Liver (tissue), 9 donors: ENCODE results near the gene EXOC2. TPM values are rescaled to one million over a fixed set of nuclear protein-coding genes. Genes with fewer than 3 reads are reported as not detected.

ENCODE experiments used
- DNase-seq: peaks from one replicate; pipeline ENCODE4 v3.0.0-alpha.2; 2017; ENCODE audit warnings: low spot score
- H3K27ac ChIP-seq, 2 donors: one replicate each; pipeline ENCODE4 v1.7.0; 2013; ENCODE audit warnings: inconsistent platforms in 2 of 2, low read length in 2 of 2, control low read depth in 1 of 2, low read depth in 1 of 2, mild to moderate bottlenecking in 1 of 2
- H3K27me3 ChIP-seq, 4 donors: one replicate each; pipeline versions ENCODE4 v1.6.1 to v1.7.0; 2013; ENCODE audit warnings: low read length in 3 of 4, inconsistent platforms in 1 of 4, mild to moderate bottlenecking in 1 of 4, moderate library complexity in 1 of 4; ENCODE audit not compliant: control insufficient read depth in 4 of 4, insufficient read depth in 4 of 4
- H3K36me3 ChIP-seq, 4 donors: one replicate each; pipeline versions ENCODE4 v1.6.1 to v1.7.0; 2013; ENCODE audit warnings: low read length in 3 of 4, mild to moderate bottlenecking in 3 of 4, low read depth in 1 of 4, moderate library complexity in 1 of 4; ENCODE audit not compliant: control insufficient read depth in 4 of 4, insufficient read depth in 3 of 4
- H3K4me1 ChIP-seq, 4 donors: one replicate each; pipeline versions ENCODE4 v1.6.1 to v1.7.0; 2013; ENCODE audit warnings: low read length in 3 of 4, mild to moderate bottlenecking in 3 of 4, moderate library complexity in 1 of 4; ENCODE audit not compliant: control insufficient read depth in 4 of 4, insufficient read depth in 4 of 4
- H3K4me3 ChIP-seq, 3 donors: one replicate each; pipeline versions ENCODE4 v1.6.1 to v1.7.0; 2013; ENCODE audit warnings: low read length in 3 of 3, control low read depth in 1 of 3, low read depth in 1 of 3, mild to moderate bottlenecking in 1 of 3
- H3K9ac ChIP-seq, 2 donors: one replicate each; pipeline ENCODE4 v1.7.0; 2013; ENCODE audit warnings: low read length in 2 of 2, mild to moderate bottlenecking in 2 of 2, moderate library complexity in 2 of 2, control low read depth in 1 of 2, low read depth in 1 of 2
- H3K9me3 ChIP-seq, 4 donors: one replicate each; pipeline versions ENCODE4 v1.6.1 to v1.7.0; 2013; ENCODE audit warnings: low read length in 3 of 4; ENCODE audit not compliant: control insufficient read depth in 4 of 4
- EGR1 ChIP-seq, 2 donors: IDR thresholded peaks; 2 replicates each; pipeline ENCODE4 v1.6.1; 2016 to 2018; ENCODE audit warnings: antibody characterized with exemption in 2 of 2, low read depth in 2 of 2
- HNF4A ChIP-seq, 2 donors: conservative IDR thresholded peaks; 2 replicates each; pipeline ENCODE4 v1.6.1; 2016; ENCODE audit warnings: antibody characterized with exemption in 2 of 2, mild to moderate bottlenecking in 2 of 2
- HNF4G ChIP-seq: IDR thresholded peaks from 2 replicates; pipeline ENCODE4 v1.6.1; 2016; ENCODE audit warnings: antibody characterized with exemption
- NR2F2 ChIP-seq: IDR thresholded peaks from 2 replicates; pipeline ENCODE4 v1.6.1; 2016; ENCODE audit warnings: antibody characterized with exemption
- SP1 ChIP-seq: IDR thresholded peaks from 2 replicates; pipeline ENCODE4 v1.6.1; 2018; ENCODE audit warnings: antibody characterized with exemption, mild to moderate bottlenecking
- YY1 ChIP-seq: IDR thresholded peaks from 2 replicates; pipeline ENCODE4 v1.6.1; 2016; ENCODE audit warnings: antibody characterized with exemption, mild to moderate bottlenecking
- WGBS: extraction: QIAGEN DNeasy Blood & Tissue Kit; methylation state at CpG from one replicate; pipeline ENCODE4 v1.1.7; 2013; 5-methylcytosine and 5-hydroxymethylcytosine counted together
- polyA plus RNA-seq, 2 donors: library from polyadenylated mRNA; stranded (reverse) in 1 of 2; unstranded in 1 of 2; fragments of 200-250 nt in 1 of 2; fragments of >200 nt in 1 of 2; fragmentation: Nextera tagmentation in 1 of 2; extraction: Ambion mirVana in 1 of 2; gene quantifications; one replicate each; pipeline versions ENCODE4 v1.2.1 to v1.2.3, GENCODE V29; 2013 to 2015
- total RNA-seq, 2 donors: library from RNA; depleted of rRNA; stranded (reverse); fragments of >200 nt; gene quantifications; one replicate each; pipeline ENCODE4 v1.2.3, GENCODE V29; 2014
- TF ChIP-seq, protein P1 (sequence below): IDR thresholded peaks from 2 replicates; pipeline ENCODE4 v1.6.1; 2016; ENCODE audit warnings: antibody characterized with exemption
- TF ChIP-seq, protein P2 (sequence below): IDR thresholded peaks from 2 replicates; pipeline ENCODE4 v1.6.1; 2016; ENCODE audit warnings: antibody characterized with exemption, mild to moderate bottlenecking
- TF ChIP-seq, protein P3 (sequence below): fragments of 150-350 bp; IDR thresholded peaks from 2 replicates; pipeline ENCODE4 v1.5.1; 2017; ENCODE audit warnings: improper control_type of control experiment, low read depth, low read length; ENCODE audit not compliant: missing input control
- donor health status: healthy.
- donor health status: healthy.
- donor health status: healthy.
- donor health status: healthy.
- donor health status: healthy.

The EXOC2 gene
- total and polyA plus RNA-seq, 4 donors = 6.7 to 15.3 (median 9.2) TPM

DNA sequence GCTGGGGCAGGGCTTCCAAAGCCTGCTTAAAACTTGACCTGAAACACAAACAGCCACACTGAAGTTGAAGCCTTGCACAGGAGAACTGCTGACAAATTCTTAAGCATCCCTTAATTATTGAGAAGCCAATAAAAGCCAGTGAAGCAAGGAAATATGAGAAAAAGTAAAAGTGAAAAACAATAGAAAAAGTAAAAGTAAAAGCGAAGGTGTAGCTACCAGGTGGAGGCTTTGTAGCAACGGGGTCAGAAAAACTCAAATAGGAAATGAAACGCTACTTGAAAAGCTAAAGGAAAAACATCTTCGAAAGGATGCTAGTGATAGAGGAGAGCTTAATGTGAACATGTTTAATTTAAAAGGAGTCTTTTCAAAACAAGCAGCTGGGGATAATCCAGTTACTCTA lies 203.9 kb downstream of the EXOC2 start:
- no peaks in the 10 kb centered on the region for H3K4me1 ChIP-seq
- H3K27ac ChIP-seq = no peak overlapping the region
- peaks cover 5 to 21% (median 15%) of the 10 kb centered on the region in 4 donors for H3K36me3 ChIP-seq

GRCh38 chr6:487956-488355 lies 205.0 kb downstream of the EXOC2 start:
- H3K9ac ChIP-seq = no peak overlapping the region
- H3K9me3 ChIP-seq = peaks cover 0 to 2% (median 0%) of the 10 kb centered on the region in 4 donors
- H3K4me1 ChIP-seq = no peaks in the 10 kb centered on the region
- H3K36me3 ChIP-seq = peaks cover 5 to 21% (median 15%) of the 10 kb centered on the region in 4 donors
- no peak overlapping the region for H3K27ac ChIP-seq
- no peak for DNase-seq
- WGBS = 96% methylated on average over 13 of the region's 13 CpGs
- no peaks in the 10 kb centered on the region for H3K27me3 ChIP-seq
- no peak overlapping the region for H3K4me3 ChIP-seq
- TF ChIP-seq, protein P1, sequence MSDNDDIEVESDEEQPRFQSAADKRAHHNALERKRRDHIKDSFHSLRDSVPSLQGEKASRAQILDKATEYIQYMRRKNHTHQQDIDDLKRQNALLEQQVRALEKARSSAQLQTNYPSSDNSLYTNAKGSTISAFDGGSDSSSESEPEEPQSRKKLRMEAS = no peak
- TF ChIP-seq YY1 (no peak), EGR1 (IDR thresholded peaks at IDR 0.05; ENCODE audit: low read depth in 2 of 2) (no peak)
- TF ChIP-seq, protein P2, sequence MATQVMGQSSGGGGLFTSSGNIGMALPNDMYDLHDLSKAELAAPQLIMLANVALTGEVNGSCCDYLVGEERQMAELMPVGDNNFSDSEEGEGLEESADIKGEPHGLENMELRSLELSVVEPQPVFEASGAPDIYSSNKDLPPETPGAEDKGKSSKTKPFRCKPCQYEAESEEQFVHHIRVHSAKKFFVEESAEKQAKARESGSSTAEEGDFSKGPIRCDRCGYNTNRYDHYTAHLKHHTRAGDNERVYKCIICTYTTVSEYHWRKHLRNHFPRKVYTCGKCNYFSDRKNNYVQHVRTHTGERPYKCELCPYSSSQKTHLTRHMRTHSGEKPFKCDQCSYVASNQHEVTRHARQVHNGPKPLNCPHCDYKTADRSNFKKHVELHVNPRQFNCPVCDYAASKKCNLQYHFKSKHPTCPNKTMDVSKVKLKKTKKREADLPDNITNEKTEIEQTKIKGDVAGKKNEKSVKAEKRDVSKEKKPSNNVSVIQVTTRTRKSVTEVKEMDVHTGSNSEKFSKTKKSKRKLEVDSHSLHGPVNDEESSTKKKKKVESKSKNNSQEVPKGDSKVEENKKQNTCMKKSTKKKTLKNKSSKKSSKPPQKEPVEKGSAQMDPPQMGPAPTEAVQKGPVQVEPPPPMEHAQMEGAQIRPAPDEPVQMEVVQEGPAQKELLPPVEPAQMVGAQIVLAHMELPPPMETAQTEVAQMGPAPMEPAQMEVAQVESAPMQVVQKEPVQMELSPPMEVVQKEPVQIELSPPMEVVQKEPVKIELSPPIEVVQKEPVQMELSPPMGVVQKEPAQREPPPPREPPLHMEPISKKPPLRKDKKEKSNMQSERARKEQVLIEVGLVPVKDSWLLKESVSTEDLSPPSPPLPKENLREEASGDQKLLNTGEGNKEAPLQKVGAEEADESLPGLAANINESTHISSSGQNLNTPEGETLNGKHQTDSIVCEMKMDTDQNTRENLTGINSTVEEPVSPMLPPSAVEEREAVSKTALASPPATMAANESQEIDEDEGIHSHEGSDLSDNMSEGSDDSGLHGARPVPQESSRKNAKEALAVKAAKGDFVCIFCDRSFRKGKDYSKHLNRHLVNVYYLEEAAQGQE = no peak
- TF ChIP-seq, protein P3, sequence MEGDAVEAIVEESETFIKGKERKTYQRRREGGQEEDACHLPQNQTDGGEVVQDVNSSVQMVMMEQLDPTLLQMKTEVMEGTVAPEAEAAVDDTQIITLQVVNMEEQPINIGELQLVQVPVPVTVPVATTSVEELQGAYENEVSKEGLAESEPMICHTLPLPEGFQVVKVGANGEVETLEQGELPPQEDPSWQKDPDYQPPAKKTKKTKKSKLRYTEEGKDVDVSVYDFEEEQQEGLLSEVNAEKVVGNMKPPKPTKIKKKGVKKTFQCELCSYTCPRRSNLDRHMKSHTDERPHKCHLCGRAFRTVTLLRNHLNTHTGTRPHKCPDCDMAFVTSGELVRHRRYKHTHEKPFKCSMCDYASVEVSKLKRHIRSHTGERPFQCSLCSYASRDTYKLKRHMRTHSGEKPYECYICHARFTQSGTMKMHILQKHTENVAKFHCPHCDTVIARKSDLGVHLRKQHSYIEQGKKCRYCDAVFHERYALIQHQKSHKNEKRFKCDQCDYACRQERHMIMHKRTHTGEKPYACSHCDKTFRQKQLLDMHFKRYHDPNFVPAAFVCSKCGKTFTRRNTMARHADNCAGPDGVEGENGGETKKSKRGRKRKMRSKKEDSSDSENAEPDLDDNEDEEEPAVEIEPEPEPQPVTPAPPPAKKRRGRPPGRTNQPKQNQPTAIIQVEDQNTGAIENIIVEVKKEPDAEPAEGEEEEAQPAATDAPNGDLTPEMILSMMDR = no peak

More for the DNA sequence above, 203.9 kb downstream of the EXOC2 start:
- DNase-seq = no peak
- peaks cover 0 to 2% (median 0%) of the 10 kb centered on the region in 4 donors for H3K9me3 ChIP-seq
- TF ChIP-seq NR2F2 (no peak), HNF4G (no peak)
- no peak overlapping the region for H3K4me3 ChIP-seq
- WGBS = 93% methylated on average over 4 of the region's 4 CpGs
- no peaks in the 10 kb centered on the region for H3K27me3 ChIP-seq
- H3K9ac ChIP-seq = no peak overlapping the region

- peaks cover 5 to 21% (median 13%) of the 10 kb centered on the region in 4 donors for H3K36me3 ChIP-seq
- H3K27ac ChIP-seq = no peak overlapping the region
- no peak overlapping the region for H3K9ac ChIP-seq
- no peaks in the 10 kb centered on the region for H3K27me3 ChIP-seq
- TF ChIP-seq EGR1 (IDR thresholded peaks at IDR 0.05; ENCODE audit: low read depth in 2 of 2) = no peak
- no peak for TF ChIP-seq SP1
- TF ChIP-seq, protein P2 = no peak
- no peak for TF ChIP-seq HNF4A (conservative IDR thresholded peaks at IDR 0.05)
- no peak for DNase-seq
- H3K4me3 ChIP-seq = no peak overlapping the region
- WGBS = 97% methylated on average over 15 of the region's 15 CpGs
- H3K9me3 ChIP-seq = no peaks in the 10 kb centered on the region
- no peaks in the 10 kb centered on the region for H3K4me1 ChIP-seq
Observed at GRCh38 chr6:485655-486170, 207.2 kb downstream of the EXOC2 start.
